HUES48 (cell line): ENCODE measurements around the gene SLC8A1.

Experiments used
- H3K27ac ChIP-seq: one replicate; pipeline ENCODE4 v1.7.0; 2013; ENCODE audit warnings: low read depth, low read length, inconsistent platforms
- H3K27me3 ChIP-seq: 2 replicates; pipeline ENCODE4 v1.6.1; 2013; ENCODE audit warnings: mild to moderate bottlenecking, low read length; ENCODE audit not compliant: control insufficient read depth, insufficient read depth
- H3K36me3 ChIP-seq: 2 replicates; pipeline ENCODE4 v1.6.1; 2013; ENCODE audit warnings: low read length; ENCODE audit not compliant: control insufficient read depth, insufficient read depth
- H3K4me1 ChIP-seq: 2 replicates; pipeline ENCODE4 v1.6.1; 2013; ENCODE audit warnings: mild to moderate bottlenecking, low read length; ENCODE audit not compliant: control insufficient read depth, insufficient read depth
- H3K4me3 ChIP-seq: 2 replicates; pipeline ENCODE4 v1.5.1; 2013; ENCODE audit warnings: mild to moderate bottlenecking, low read depth, low read length
- H3K9ac ChIP-seq: 2 replicates; pipeline ENCODE4 v1.6.1; 2013; ENCODE audit warnings: mild to moderate bottlenecking, low read depth, low read length, moderate library complexity
- H3K9me3 ChIP-seq: 2 replicates; pipeline ENCODE4 v1.6.1; 2013; ENCODE audit warnings: low read length; ENCODE audit not compliant: control insufficient read depth, insufficient read depth

The SLC8A1 gene

GRCh38 chr2:40384233-40384632, 67.7 kb downstream of the SLC8A1 start:
- H3K4me1 ChIP-seq = no peaks in the 10 kb centered on the region
- no peaks in the 10 kb centered on the region for H3K36me3 ChIP-seq
- peaks cover 8% of the 10 kb centered on the region; the same call in 1 of the 2 replicates for H3K9me3 ChIP-seq
- no peak overlapping the region for H3K27ac ChIP-seq
- H3K4me3 ChIP-seq = no peak overlapping the region
- no peak overlapping the region for H3K9ac ChIP-seq
- H3K27me3 ChIP-seq = no peaks in the 10 kb centered on the region

GRCh38 chr2:40380721-40381120, 71.2 kb downstream of the SLC8A1 start:
- no peak overlapping the region for H3K27ac ChIP-seq
- no peak overlapping the region for H3K4me3 ChIP-seq
- no peaks in the 10 kb centered on the region for H3K27me3 ChIP-seq
- H3K9me3 ChIP-seq = peaks cover 8% of the 10 kb centered on the region; the same call in 1 of the 2 replicates
- no peak overlapping the region for H3K9ac ChIP-seq
- H3K36me3 ChIP-seq = no peaks in the 10 kb centered on the region
- no peaks in the 10 kb centered on the region for H3K4me1 ChIP-seq

- Histone ChIP-seq H3K36me3 (no peaks in the 10 kb centered on the region), H3K4me3 (no peak overlapping the region), H3K9me3 (peaks cover 8% of the 10 kb centered on the region; the same call in 1 of the 2 replicates)
These were observed 71.8 kb downstream of the SLC8A1 start for GRCh38 chr2:40380041-40380440.

GRCh38 chr2:40374543-40375240, 77.2 kb downstream of the SLC8A1 start:
- Histone ChIP-seq H3K4me1 (peaks cover 12% of the 10 kb centered on the region), H3K9ac (no peak overlapping the region), H3K4me3 (no peak overlapping the region), H3K36me3 (no peaks in the 10 kb centered on the region), H3K9me3 (no peaks in the 10 kb centered on the region), H3K27ac (no peak overlapping the region), H3K27me3 (no peaks in the 10 kb centered on the region)

More at GRCh38 chr2:40380041-40380440, 71.8 kb downstream of the SLC8A1 start:
- no peak overlapping the region for H3K27ac ChIP-seq
- H3K9ac ChIP-seq = no peak overlapping the region
- H3K4me1 ChIP-seq = no peaks in the 10 kb centered on the region
- H3K27me3 ChIP-seq = no peaks in the 10 kb centered on the region

- Histone ChIP-seq H3K27ac (no peak overlapping the region), H3K36me3 (no peaks in the 10 kb centered on the region)
These were observed 78.8 kb downstream of the SLC8A1 start for GRCh38 chr2:40373111-40373510.

GRCh38 chr2:40372283-40372985, 79.5 kb downstream of the SLC8A1 start:
- no peaks in the 10 kb centered on the region for H3K27me3 ChIP-seq
- no peaks in the 10 kb centered on the region for H3K9me3 ChIP-seq
- H3K4me3 ChIP-seq = no peak overlapping the region
- no peaks in the 10 kb centered on the region for H3K36me3 ChIP-seq
- H3K4me1 ChIP-seq = peaks cover 17% of the 10 kb centered on the region
- H3K9ac ChIP-seq = no peak overlapping the region
- H3K27ac ChIP-seq = no peak overlapping the region

More at GRCh38 chr2:40373111-40373510, 78.8 kb downstream of the SLC8A1 start:
- H3K4me1 ChIP-seq = peaks cover 17% of the 10 kb centered on the region
- H3K9ac ChIP-seq = no peak overlapping the region
- H3K4me3 ChIP-seq = no peak overlapping the region
- H3K9me3 ChIP-seq = no peaks in the 10 kb centered on the region
- H3K27me3 ChIP-seq = no peaks in the 10 kb centered on the region

- H3K4me3 ChIP-seq = no peak overlapping the region
- H3K9me3 ChIP-seq = no peaks in the 10 kb centered on the region
- H3K36me3 ChIP-seq = no peaks in the 10 kb centered on the region
- H3K4me1 ChIP-seq = peaks cover 17% of the 10 kb centered on the region
- no peak overlapping the region for H3K27ac ChIP-seq
- H3K9ac ChIP-seq = no peak overlapping the region
- no peaks in the 10 kb centered on the region for H3K27me3 ChIP-seq
These were observed 80.2 kb downstream of the SLC8A1 start for GRCh38 chr2:40371525-40372282.

- H3K36me3 ChIP-seq = no peaks in the 10 kb centered on the region
- H3K9me3 ChIP-seq = no peaks in the 10 kb centered on the region
- H3K27me3 ChIP-seq = no peaks in the 10 kb centered on the region
- H3K9ac ChIP-seq = no peak overlapping the region
- no peak overlapping the region for H3K27ac ChIP-seq
- H3K4me3 ChIP-seq = no peak overlapping the region
- H3K4me1 ChIP-seq = peaks cover 17% of the 10 kb centered on the region
These were observed 81.9 kb downstream of the SLC8A1 start for GRCh38 chr2:40370007-40370395.

- peaks cover 17% of the 10 kb centered on the region for H3K4me1 ChIP-seq
- H3K27ac ChIP-seq = no peak overlapping the region
- H3K9ac ChIP-seq = no peak overlapping the region
- H3K9me3 ChIP-seq = no peaks in the 10 kb centered on the region
- no peaks in the 10 kb centered on the region for H3K27me3 ChIP-seq
- H3K36me3 ChIP-seq = no peaks in the 10 kb centered on the region
- H3K4me3 ChIP-seq = no peak overlapping the region
These were observed 82.5 kb downstream of the SLC8A1 start for GRCh38 chr2:40369267-40370006.

GRCh38 chr2:40367652-40368051, 84.2 kb downstream of the SLC8A1 start:
- Histone ChIP-seq H3K4me3 (no peak overlapping the region), H3K9me3 (no peaks in the 10 kb centered on the region), H3K9ac (no peak overlapping the region), H3K36me3 (no peaks in the 10 kb centered on the region), H3K4me1 (peaks cover 17% of the 10 kb centered on the region), H3K27ac (no peak overlapping the region), H3K27me3 (no peaks in the 10 kb centered on the region)
